Osteocyte (in vitro differentiated cells): ENCODE results near the gene ILDR2. TPM values are rescaled to one million over a fixed set of nuclear protein-coding genes. Genes with fewer than 3 reads are reported as not detected.

Source experiments
- DNase-seq: peaks from one replicate; pipeline ENCODE4 v3.0.0; 2021; ENCODE audit warnings: mixed read lengths; ENCODE audit not compliant: unreplicated experiment; ENCODE audit errors: extremely low spot score
- H3K27ac Mint-ChIP-seq: one replicate; pipeline ENCODE4 v1.8.0; 2021; ENCODE audit warnings: mild to moderate bottlenecking, mixed read lengths; ENCODE audit not compliant: unreplicated experiment
- H3K27me3 Mint-ChIP-seq: one replicate; pipeline ENCODE4 v1.8.0; 2021; ENCODE audit warnings: mixed read lengths; ENCODE audit not compliant: unreplicated experiment
- H3K36me3 Mint-ChIP-seq: one replicate; pipeline ENCODE4 v1.8.0; 2021; ENCODE audit warnings: mixed read lengths; ENCODE audit not compliant: unreplicated experiment
- H3K4me1 Mint-ChIP-seq: one replicate; pipeline ENCODE4 v1.8.0; 2021; ENCODE audit warnings: mixed read lengths; ENCODE audit not compliant: unreplicated experiment
- H3K4me3 Mint-ChIP-seq: one replicate; pipeline ENCODE4 v1.8.0; 2021; ENCODE audit warnings: mild to moderate bottlenecking, moderate library complexity, mixed read lengths; ENCODE audit not compliant: unreplicated experiment
- H3K9me3 Mint-ChIP-seq: one replicate; pipeline ENCODE4 v1.8.0; 2021; ENCODE audit warnings: mixed read lengths; ENCODE audit not compliant: unreplicated experiment
- total RNA-seq: library from RNA; stranded (reverse); gene quantifications from 2 replicates; pipeline ENCODE4 v1.2.1, GENCODE V29; 2021
- TF ChIP-seq, protein P1 (sequence below): fragments of 200-600 bp; sonication (generic); IDR thresholded peaks from 2 replicates; pipeline ENCODE4 v1.5.0; 2021; ENCODE audit warnings: antibody characterized with exemption, mild to moderate bottlenecking, moderate library complexity

The ILDR2 gene
- total RNA-seq, 1 donor from 2014 or later: 0.16 TPM

DNA sequence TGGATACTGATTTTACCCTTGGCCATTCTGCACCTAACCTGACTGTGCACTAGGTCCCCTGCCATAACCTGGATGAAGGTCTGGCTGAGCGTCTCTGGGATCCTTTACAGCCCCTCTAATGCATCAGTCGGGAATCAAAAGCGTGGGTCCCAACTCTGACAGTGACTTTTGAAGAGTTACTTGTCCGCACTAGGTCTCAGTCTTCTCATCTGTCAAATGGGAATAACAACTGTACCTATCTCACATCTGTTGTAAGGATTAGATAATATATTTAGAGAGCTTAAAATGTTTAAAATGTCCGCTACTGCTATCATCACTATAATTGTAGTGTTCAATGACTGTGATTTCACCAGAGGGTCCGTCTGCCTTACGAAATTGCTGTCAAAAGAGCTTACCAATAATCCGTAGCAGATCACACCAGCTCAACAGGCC lies 100.0 kb downstream of the ILDR2 start:
- peak overlapping the region; percentile 66 for H3K27ac Mint-ChIP-seq
- H3K9me3 Mint-ChIP-seq: no peaks in the 10 kb centered on the region
- H3K27me3 Mint-ChIP-seq: peaks cover 3% of the 10 kb centered on the region
- peak overlapping the region; percentile 93 for H3K4me3 Mint-ChIP-seq
- H3K4me1 Mint-ChIP-seq: peaks cover 33% of the 10 kb centered on the region
- no peak for DNase-seq
- no peaks in the 10 kb centered on the region for H3K36me3 Mint-ChIP-seq
- TF ChIP-seq, protein P1, sequence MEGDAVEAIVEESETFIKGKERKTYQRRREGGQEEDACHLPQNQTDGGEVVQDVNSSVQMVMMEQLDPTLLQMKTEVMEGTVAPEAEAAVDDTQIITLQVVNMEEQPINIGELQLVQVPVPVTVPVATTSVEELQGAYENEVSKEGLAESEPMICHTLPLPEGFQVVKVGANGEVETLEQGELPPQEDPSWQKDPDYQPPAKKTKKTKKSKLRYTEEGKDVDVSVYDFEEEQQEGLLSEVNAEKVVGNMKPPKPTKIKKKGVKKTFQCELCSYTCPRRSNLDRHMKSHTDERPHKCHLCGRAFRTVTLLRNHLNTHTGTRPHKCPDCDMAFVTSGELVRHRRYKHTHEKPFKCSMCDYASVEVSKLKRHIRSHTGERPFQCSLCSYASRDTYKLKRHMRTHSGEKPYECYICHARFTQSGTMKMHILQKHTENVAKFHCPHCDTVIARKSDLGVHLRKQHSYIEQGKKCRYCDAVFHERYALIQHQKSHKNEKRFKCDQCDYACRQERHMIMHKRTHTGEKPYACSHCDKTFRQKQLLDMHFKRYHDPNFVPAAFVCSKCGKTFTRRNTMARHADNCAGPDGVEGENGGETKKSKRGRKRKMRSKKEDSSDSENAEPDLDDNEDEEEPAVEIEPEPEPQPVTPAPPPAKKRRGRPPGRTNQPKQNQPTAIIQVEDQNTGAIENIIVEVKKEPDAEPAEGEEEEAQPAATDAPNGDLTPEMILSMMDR: no peak

DNA sequence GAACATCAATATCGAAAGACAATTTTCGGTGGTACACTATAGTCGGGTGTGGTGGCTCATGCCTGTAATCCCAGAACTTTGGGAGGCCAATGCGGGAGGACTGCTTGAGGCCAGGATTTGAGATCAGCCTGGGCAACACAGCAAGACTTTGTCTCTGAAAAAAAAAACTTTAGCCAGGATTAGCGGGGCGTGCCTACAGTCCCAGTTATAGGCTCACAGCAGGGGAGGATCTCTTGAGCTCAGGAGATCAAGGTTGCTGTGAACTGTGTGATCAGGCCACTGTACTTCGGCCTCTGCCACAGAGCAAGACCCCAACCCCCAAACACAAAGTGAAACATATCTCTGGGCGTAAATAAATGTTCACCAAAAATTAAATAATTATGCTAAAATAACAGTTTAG lies 100.9 kb downstream of the ILDR2 start:
- Mint-ChIP-seq H3K4me1 (peaks cover 37% of the 10 kb centered on the region), H3K36me3 (no peaks in the 10 kb centered on the region), H3K9me3 (no peaks in the 10 kb centered on the region), H3K4me3 (no peak overlapping the region), H3K27me3 (no peaks in the 10 kb centered on the region), H3K27ac (no peak overlapping the region)
- TF ChIP-seq, protein P1: no peak
- DNase-seq: no peak

DNA sequence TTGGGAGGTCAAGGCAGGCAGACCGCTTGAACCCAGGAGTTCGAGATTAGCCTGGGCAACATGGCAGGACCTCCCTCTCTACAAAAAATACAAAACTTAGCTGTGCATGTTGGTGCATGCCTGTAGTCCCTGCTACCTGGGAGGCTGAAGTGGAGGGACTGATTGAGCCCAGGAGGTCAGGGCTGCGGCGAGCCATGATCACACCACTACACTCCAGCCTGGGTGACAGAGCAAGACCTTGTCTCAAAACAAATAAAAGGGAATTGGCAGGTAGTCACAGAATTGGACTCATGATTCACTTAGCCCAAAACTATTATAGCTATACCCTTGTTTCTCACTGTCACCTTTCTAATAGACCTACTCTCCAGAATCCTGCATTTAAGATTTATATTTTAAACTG lies 104.8 kb downstream of the ILDR2 start:
- Mint-ChIP-seq H3K4me3 (no peak overlapping the region), H3K36me3 (peaks cover 10% of the 10 kb centered on the region), H3K9me3 (no peaks in the 10 kb centered on the region), H3K27ac (no peak overlapping the region), H3K27me3 (no peaks in the 10 kb centered on the region), H3K4me1 (peaks cover 47% of the 10 kb centered on the region)
- TF ChIP-seq, protein P1: no peak
- DNase-seq: no peak

DNA sequence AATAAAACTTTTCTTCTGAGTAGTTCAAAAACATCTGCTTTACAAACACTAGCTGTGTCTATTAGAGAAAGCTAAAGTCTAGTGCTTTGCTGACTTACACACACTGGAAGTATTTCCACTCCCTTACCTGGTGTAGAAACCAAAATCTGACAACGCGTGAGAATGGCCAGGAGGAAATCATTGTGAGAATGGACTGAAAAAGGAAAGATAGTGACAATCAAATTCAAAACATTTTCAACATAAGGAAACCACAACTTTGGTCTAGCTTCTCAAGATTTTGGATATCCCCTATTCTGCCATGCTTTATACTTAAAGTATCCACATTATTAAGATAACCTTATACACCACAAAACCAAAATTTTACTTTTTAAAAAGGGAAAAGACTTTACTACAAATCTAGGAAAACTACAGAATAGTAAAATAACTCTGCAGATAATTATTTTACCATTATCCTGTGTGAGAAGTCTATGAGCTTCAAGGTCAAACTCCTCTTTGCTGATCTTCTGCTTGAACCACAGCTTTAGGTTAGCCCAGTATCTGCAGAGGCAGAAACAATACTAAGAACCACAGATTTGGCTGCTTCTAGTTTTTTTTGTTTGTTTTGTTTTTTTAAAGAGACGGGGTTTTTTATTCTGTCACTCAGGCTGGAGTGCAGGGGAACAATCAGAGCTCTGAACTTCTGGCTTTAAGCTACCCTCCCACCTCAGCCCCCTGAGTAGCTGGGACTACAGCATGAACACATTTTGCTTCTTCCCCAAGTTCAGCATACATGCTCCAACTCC lies 105.8 kb downstream of the ILDR2 start:
- H3K27ac Mint-ChIP-seq: peak overlapping the region; percentile 36
- peaks cover 14% of the 10 kb centered on the region for H3K36me3 Mint-ChIP-seq
- H3K4me3 Mint-ChIP-seq: no peak overlapping the region
- DNase-seq: no peak
- TF ChIP-seq, protein P1: no peak
- H3K9me3 Mint-ChIP-seq: no peaks in the 10 kb centered on the region
- peaks cover 36% of the 10 kb centered on the region for H3K4me1 Mint-ChIP-seq
- no peaks in the 10 kb centered on the region for H3K27me3 Mint-ChIP-seq

DNA sequence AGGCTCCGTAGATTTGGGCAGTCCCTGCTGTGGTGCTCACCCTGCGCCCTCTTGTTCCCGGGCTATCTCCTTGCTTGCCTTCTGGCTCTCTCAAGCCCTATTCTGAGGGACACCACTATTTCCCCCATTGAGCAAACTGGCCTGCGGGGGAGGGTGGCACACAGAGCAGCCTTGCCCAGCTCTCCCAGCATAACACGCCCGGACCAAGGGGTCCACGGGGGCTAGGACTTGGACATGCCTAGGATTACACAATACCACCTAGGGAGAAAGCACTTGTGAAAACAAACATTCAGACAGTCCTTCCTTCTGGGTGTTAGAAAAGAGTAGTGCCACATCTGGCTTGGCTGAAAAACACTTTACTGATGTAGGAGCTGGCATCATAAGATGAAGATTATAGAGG lies 106.7 kb downstream of the ILDR2 start:
- peak overlapping the region; percentile 36 for H3K27ac Mint-ChIP-seq
- DNase-seq: no peak
- H3K27me3 Mint-ChIP-seq: no peaks in the 10 kb centered on the region
- H3K4me3 Mint-ChIP-seq: no peak overlapping the region
- TF ChIP-seq, protein P1: no peak
- peaks cover 31% of the 10 kb centered on the region for H3K4me1 Mint-ChIP-seq
- H3K9me3 Mint-ChIP-seq: no peaks in the 10 kb centered on the region
- peaks cover 18% of the 10 kb centered on the region for H3K36me3 Mint-ChIP-seq
